ENCODE data around the gene VPS4A.
A peak's percentile ranks its signal among the peaks of the same experiment; 100 is the strongest.
"Not testable (repeated sequence)": the region's sequence is repeated elsewhere in the genome, so short reads cannot be mapped to it uniquely, and the experiment has no call there.

The VPS4A gene

GRCh38 chr16:69310653-69311532, at the start of gene VPS4A:
VPS4A (plus strand) TSS chr16:69311350; CDS start chr16:69311512, 162 bp downstream.
- peak; percentile 88 to 97 for DNase-seq

- DNase-seq: no peak
Observed at GRCh38 chr16:69266334-69267063, 44.7 kb upstream of the VPS4A start.

- DNase-seq: no peak
Observed at GRCh38 chr16:69267633-69268032, 43.5 kb upstream of the VPS4A start.

GRCh38 chr16:69270395-69270794, 40.8 kb upstream of the VPS4A start:
- DNase-seq: peak in 1 of 2 donors; percentile 20

DNA sequence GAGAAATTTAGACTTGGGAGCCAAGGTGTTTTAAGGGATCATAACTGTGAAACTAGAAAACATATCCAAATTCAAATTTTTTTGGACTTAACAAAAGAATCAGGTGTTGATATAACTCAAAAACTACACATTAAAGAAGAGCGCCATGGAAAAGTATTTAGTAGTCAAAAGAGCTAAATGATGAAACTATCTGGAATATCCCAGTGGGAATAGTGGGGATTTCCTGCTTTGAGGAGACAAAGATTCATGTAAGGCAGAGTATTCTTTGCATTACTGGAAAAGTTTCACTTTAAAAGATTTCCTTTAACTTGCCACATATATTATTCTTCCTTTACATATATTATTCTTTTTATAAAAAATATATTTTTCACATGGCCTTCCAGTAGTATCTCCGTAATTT, 40.3 kb upstream of the VPS4A start:
- no peak for DNase-seq

- no peak for DNase-seq
Observed at GRCh38 chr16:69273009-69273408, 38.1 kb upstream of the VPS4A start.

DNA sequence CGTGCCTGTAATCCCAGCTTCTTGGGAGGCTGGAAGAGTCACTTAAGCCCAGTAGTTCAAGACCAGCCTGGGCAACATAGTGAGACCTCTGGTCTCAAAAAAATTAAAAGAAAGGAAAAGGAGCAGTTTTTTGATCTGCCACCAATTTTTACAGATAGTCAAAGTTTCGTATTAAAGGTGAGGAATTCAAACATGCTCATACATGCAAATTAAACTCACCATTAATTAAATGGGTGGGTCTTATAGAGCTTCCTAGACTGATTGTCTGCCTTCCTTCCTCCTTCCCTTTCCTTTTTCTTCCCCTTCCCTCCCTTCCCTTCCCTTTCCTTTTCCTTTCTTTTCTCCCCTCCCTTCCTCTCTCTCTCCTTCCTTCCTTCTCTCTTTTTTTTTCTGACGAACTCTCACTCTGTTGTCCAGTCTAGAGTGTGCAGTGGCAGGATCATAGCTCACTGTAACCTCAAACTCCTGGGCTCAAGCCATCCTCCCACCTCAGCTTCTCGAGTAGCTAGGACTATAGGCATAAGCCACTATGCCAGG, 36.4 kb upstream of the VPS4A start:
- DNase-seq: no peak

DNA sequence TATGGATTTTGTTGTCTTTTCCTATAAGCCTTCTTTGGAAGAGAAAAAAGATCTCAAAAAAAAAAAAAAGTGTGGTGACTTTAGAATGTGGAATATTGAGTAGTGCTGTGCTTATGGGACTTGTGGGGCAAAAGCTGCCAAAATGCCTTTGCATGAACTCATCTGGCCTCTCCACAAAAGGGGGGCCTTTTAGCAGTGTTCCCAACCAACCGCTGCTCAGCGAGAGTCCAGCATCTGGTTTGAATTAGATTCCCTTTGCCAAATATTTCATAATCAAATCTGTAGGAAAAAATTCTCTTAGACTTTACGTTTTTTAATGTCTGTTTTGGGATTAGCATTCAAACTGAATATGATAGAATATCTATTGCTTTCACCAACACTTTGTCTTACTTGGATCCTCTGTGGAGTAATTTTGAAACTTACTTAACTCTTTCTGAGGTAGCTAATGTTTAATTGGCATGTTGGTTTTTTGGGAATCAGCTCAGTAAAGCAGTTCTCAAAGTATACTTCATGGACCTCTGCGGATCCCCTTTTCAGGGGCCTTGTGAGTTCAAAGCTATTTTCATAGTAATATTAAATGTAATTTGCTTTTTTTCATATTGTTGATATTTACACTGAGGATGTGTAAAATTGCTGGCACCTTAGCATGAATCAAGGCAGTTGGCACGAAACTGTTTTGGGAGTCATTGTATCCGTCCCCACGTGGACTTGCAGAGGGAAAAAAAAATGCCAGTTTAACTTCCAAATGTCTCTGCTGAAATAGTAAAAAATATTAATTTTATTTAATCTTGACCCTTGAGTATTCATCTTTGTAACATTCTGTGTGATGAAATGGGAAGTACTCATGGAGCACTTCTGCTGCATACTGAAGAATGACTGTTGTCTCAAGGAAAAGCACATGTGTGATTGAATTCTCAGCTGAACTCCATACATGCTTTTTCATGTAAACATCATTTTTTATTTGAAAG, 34.7 kb upstream of the VPS4A start:
- no peak for DNase-seq

DNA sequence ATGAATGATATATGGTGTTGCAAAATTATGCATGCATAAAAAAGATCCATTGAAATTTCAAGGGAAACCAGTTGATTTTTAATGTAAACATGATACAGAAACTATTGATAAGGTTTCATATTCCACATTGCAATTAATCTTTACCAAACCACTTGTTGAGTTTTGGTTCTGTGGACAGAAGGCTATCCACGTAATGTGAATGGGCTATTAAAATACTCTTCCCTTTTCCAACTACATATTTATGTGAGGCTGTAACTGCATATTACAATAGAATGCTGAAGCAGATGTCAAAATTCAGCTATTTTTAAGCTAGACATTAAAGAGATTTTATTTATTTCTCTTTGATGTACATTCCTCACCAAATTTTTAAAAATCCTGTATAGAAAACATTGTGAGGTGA, 33.7 kb upstream of the VPS4A start:
- DNase-seq: no peak

DNA sequence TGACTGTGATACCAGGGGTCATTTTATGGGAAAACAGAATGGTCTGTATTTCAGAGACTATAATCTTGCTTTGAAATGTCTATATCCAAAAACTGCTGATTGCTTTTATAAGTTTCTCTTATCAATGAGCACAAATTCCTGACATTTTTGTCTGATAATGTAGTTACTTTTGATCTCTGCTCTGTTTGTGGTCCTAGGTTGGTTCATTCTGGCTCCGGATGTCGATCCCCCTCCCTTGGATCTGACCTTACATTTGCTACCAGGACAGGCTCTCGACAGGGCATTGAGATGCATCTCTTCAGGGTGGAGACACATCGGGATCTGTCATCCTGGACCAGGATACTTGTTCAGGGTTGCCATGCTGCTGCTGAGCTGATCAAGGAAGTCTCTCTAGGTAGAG, 27.3 kb upstream of the VPS4A start:
- DNase-seq: no peak

GRCh38 chr16:69285240-69285639, 25.9 kb upstream of the VPS4A start:
- DNase-seq: no peak

- DNase-seq: peak in 1 of 2 donors; percentile 31
Observed at GRCh38 chr16:69286941-69287713, 24.0 kb upstream of the VPS4A start.

GRCh38 chr16:69291657-69292056, 19.5 kb upstream of the VPS4A start:
- DNase-seq: not testable (repeated sequence)

DNA sequence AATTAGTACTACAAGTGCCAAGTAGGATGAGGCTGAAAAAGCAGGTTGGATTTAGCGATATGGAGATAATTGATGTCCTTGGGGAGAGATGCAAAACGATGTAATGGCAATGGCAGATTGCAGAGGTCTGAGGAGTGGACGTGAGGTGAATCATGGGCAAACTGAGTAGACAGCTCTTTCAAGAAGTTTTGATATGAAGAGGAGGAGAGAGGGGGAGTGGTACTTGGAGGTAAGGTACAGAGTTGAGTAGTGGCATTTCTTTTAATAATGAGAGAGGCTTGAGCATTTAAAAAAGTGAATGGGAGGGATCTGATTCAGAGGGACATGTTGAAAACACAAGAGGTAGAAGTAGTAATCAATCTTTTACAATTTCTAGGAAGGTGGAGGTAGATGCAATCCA, 17.7 kb upstream of the VPS4A start:
- DNase-seq: no peak

DNA sequence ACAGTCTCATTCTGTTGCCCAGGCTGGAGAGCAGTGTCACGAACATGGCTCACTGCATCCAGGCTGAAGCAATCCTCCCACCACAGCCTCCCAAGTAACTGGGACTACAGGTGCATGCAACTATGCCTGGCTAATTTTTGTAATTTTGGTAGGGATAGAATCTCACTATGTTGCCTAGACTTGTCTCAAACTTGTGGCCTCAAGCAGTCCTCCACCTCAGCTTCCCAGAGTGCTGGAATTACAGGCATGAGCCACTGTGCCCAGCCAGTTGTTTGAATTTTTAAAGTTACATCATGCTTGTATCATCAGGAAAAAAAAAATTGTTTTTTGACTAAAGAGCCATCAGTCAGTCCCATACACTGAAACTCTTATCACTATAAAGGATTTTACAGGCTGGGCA, 17.1 kb upstream of the VPS4A start:
- no peak for DNase-seq

DNA sequence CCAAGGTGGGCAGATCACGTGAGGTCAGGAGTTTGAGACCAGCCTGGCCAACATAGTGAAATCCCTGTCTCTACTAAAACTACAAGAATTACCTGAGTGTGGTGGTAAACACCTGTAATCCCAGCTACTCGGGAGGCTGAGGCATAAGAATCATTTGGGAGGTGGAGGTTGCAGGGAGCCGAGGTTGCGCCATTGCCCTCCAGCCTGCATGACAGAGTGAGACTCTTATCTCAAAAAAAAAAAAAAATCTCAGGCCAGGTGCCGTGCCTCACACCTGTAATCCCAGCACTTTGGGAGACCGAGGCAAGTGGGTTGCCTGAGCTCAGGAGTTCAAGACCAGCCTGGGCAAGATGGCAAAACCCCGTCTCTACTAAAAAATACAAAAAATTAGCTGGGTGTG, 14.4 kb upstream of the VPS4A start:
- DNase-seq: not testable (repeated sequence)

- DNase-seq: no peak
Observed at GRCh38 chr16:69298261-69298660, 12.9 kb upstream of the VPS4A start.

GRCh38 chr16:69301187-69301586, 10.0 kb upstream of the VPS4A start:
- no peak for DNase-seq

DNA sequence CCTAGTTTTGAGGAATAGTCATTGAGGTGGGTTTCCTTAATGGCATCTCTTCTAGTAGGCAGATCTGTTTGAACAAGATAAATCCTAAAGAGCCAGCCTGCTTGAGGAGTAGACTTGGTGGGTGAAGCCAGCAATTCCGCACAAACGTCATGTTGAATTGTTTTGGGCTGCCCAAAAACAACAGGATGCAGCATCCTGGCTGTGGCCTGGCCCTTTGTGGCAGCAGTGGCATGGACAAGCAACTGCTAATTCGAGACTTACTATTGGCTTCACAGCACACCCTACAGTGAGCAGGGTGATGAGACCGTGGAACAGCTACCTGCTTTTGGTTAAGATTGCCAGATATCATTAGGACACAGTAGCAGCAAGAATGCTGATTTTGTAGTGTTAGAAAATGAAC, 9.3 kb upstream of the VPS4A start:
- no peak for DNase-seq

DNA sequence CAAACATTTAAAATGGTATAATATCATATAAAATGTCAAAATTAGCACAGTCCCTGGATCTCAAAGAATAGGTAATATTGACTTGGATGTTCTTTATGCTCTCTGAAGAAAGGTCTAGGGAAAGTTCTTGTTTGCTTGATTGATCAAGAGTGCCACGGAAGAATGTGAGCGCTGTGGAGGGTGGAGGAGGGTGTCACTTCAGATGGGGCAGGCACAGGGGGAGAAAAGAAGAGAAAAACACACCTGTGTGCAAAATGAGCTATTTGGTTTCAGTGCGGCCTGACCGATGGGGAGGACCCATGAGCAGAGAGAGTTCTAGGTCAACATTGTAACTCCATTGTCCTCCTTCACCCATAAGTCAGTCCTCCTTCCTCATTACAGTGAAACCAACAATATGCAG, 8.8 kb upstream of the VPS4A start:
- no peak for DNase-seq

DNA sequence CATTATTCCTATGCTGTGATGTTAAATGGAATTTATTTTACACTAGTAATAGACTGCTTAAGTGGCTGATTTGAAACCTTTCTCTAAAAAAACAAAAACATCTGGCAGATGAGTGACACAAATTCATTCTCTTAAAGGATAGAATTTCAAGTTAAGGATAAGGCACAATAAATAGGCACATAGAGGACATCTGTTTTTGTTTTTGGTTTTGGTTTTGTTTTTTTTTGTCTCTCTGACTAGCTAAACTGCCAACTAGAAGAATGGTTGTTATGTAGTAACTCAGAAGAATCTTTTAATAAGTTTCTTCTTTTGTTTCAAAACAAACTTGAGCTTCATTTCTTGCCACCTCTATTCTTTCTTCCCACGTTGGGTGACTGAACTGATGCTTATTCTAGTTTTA, 5.1 kb upstream of the VPS4A start:
- no peak for DNase-seq

DNA sequence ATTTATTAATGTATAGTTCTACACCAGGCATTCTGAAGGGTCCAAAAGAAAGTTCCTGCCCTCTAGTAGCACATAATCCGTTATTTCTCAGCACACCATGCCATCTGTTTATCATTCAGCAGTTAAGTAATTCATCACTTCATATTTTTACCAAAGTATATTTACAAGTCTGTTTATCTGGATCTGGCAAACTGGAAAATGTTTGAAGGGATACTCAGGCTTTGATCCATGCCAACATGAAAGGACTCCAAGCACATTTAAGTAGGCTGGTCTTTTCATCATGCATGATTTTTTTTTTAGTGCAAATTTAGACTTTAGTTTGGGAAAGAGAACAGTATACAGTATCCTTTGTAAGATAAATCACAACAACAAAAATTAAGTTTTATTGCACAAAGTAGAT, 4.1 kb upstream of the VPS4A start:
- DNase-seq: no peak
